ENCODE results near the gene E2F7. TPM values are rescaled to one million over a fixed set of nuclear protein-coding genes. Genes with fewer than 3 reads are reported as not detected.

Gene E2F7
- total and polyA plus RNA-seq, 7 donors: 0.03 to 0.76 (median 0.09) TPM; not detected in 3

DNA sequence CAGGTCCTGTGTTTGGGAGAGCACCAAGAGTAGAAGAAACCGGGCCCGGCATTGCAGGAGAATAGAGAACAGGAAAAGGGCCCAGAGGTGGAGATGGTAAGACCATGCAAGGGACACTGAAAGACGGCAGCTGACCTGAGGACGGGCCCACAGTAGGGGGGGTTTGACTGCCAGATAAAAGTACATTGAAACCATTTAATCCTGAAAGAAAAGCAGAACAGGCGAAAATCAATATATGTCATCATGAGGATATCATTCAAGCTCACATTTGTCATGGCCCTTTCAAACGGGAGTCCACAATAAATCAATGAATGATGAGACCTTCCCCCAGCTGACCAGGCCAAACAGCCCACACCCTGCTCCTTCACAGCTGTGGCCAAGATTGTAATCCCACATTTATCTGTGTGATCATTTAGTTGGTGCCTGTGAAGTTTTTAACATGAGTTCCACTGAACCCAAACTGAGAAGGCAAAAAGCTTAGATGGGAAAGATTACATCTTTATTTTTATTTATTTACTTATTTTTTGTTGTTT is 39.5 kb downstream of the E2F7 start:
- TF ChIP-seq, protein P1, sequence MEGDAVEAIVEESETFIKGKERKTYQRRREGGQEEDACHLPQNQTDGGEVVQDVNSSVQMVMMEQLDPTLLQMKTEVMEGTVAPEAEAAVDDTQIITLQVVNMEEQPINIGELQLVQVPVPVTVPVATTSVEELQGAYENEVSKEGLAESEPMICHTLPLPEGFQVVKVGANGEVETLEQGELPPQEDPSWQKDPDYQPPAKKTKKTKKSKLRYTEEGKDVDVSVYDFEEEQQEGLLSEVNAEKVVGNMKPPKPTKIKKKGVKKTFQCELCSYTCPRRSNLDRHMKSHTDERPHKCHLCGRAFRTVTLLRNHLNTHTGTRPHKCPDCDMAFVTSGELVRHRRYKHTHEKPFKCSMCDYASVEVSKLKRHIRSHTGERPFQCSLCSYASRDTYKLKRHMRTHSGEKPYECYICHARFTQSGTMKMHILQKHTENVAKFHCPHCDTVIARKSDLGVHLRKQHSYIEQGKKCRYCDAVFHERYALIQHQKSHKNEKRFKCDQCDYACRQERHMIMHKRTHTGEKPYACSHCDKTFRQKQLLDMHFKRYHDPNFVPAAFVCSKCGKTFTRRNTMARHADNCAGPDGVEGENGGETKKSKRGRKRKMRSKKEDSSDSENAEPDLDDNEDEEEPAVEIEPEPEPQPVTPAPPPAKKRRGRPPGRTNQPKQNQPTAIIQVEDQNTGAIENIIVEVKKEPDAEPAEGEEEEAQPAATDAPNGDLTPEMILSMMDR (IDR thresholded peaks at IDR 0.05): no peak
- WGBS, 3 donors: 80 to 83% (median 80%) methylated on average over 6 of the region's 6 CpGs
- no peaks in the 10 kb centered on the region for H3K4me1 ChIP-seq
- no peaks in the 10 kb centered on the region for H3K9me3 ChIP-seq
- H3K27me3 ChIP-seq (ENCODE audit: insufficient read depth in 3 of 3, low read length in 2 of 3): no peaks in the 10 kb centered on the region
- ATAC-seq (no peak), DNase-seq (no peak)
- no peak overlapping the region for H3K4me3 ChIP-seq
- H3K27ac ChIP-seq: no peak overlapping the region
- no peaks in the 10 kb centered on the region for H3K36me3 ChIP-seq (ENCODE audit: insufficient read depth in 1 of 2, low read depth in 1 of 2)
- intact Hi-C loops (cut with DNase I): no loop called here

DNA sequence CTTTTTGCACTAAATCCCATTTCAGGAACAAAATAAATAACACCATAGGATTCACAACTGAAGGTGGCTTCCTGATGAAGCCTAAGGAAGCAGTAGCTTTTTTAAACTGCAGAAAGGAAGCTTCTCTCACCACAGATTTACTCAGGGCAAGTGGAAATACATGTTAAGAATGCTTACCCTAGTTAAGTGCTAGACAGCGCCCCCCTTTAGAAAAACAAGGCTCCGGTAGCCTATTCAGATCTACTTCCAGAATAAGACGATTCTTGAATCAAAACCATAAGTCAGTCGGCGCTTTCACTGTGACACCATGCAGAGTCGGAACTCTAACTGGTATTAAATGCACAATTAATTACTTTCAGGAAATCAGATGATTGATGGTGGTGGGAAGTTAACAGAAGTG is 41.9 kb downstream of the E2F7 start:
- Histone ChIP-seq H3K9me3 (no peaks in the 10 kb centered on the region), H3K36me3 (ENCODE audit: insufficient read depth in 1 of 2, low read depth in 1 of 2) (no peaks in the 10 kb centered on the region), H3K4me1 (no peaks in the 10 kb centered on the region), H3K27ac (no peak overlapping the region), H3K4me3 (no peak overlapping the region), H3K27me3 (ENCODE audit: insufficient read depth in 3 of 3, low read length in 2 of 3) (no peaks in the 10 kb centered on the region)
- DNase-seq (no peak), ATAC-seq (no peak)
- WGBS, 3 donors: 87 to 89% (median 88%) methylated on average over 6 of the region's 6 CpGs
- TF ChIP-seq, protein P1 (IDR thresholded peaks at IDR 0.05): no peak
- intact Hi-C loops (cut with DNase I): no loop called here

DNA sequence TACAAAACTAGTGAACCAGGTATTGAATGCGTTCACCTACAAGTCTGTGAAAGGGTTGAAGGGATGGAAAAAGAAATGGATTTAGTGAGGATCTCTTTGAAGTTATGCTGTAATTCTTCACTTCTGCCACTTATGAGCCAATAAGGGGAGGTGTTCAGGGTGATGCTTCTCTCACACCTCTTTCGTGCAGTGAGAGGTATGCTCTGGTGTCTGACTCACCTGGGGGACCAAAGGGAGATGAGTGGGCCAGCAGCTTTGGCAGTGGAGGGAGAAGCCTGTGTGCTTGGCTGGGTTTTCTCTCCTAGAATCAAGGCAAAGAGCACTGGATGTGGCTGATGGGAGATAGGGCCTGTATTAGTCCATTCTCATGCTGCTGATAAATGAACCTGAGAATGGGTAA is 45.4 kb downstream of the E2F7 start:
- DNase-seq (no peak), ATAC-seq (no peak)
- Histone ChIP-seq H3K4me3 (no peak overlapping the region), H3K36me3 (ENCODE audit: insufficient read depth in 1 of 2, low read depth in 1 of 2) (no peaks in the 10 kb centered on the region), H3K9me3 (no peaks in the 10 kb centered on the region), H3K27ac (no peak overlapping the region), H3K27me3 (ENCODE audit: insufficient read depth in 3 of 3, low read length in 2 of 3) (no peaks in the 10 kb centered on the region), H3K4me1 (no peaks in the 10 kb centered on the region)
- intact Hi-C loops (cut with DNase I): no loop called here
- 93 to 98% (median 95%) methylated on average over 2 of the region's 2 CpGs for WGBS, 3 donors
- TF ChIP-seq, protein P1 (IDR thresholded peaks at IDR 0.05): no peak

DNA sequence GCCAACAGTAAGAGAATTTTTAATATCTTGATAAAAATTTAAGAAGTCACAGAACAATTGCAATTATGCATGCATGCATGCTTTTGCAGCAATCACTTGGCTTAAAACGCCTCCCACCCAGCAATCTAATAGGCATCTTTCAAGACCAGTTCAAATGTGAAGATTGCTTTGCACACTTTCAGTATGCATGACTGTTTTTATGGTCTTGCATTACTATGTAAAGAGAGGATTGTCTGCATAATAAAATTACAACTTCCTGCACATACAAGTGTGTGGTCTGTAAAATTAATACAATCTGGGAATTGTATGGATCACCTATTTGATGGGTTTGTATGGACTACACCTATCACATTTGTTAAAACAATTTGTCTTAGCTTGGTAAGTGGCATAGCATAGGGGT is 48.8 kb downstream of the E2F7 start:
- Histone ChIP-seq H3K4me1 (no peaks in the 10 kb centered on the region), H3K4me3 (no peak overlapping the region), H3K9me3 (no peaks in the 10 kb centered on the region), H3K36me3 (ENCODE audit: insufficient read depth in 1 of 2, low read depth in 1 of 2) (no peaks in the 10 kb centered on the region), H3K27me3 (ENCODE audit: insufficient read depth in 3 of 3, low read length in 2 of 3) (no peaks in the 10 kb centered on the region), H3K27ac (no peak overlapping the region)
- DNase-seq (no peak), ATAC-seq (no peak)
- intact Hi-C loops (cut with DNase I): no loop called here
- TF ChIP-seq, protein P1 (IDR thresholded peaks at IDR 0.05): no peak
- WGBS, 3 donors: 40 to 59% (median 54%) methylated on average over 1 of the region's 1 CpG

DNA sequence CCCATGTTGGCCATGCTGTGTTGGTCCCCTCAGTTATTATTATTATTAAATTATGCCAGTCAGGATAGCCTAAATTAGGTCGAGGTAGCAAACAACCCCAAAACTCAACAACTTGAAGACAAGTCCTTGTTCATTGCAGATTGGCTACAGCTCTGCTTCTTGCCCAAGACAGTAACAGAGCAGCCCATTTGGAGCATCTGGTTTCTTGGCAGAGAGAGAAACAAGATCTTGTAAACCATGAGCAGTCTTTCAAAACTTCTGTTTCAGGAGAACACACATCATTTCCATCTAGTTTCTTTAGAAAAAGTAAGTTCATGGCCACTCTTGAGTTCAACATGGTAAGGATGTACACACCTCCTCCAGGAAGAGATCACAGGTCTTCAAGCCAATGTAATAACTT is 52.3 kb downstream of the E2F7 start:
- Histone ChIP-seq H3K36me3 (ENCODE audit: insufficient read depth in 1 of 2, low read depth in 1 of 2) (no peaks in the 10 kb centered on the region), H3K4me3 (no peak overlapping the region), H3K4me1 (peaks cover 4% of the 10 kb centered on the region), H3K9me3 (no peaks in the 10 kb centered on the region), H3K27ac (no peak overlapping the region), H3K27me3 (ENCODE audit: insufficient read depth in 3 of 3, low read length in 2 of 3) (no peaks in the 10 kb centered on the region)
- 50 to 70% (median 69%) methylated on average over 1 of the region's 1 CpG for WGBS, 3 donors
- DNase-seq (no peak), ATAC-seq (no peak)
- TF ChIP-seq, protein P1 (IDR thresholded peaks at IDR 0.05): no peak
- intact Hi-C loops (cut with DNase I): loop anchor here in 1 of 2 donors (5.0 kb wide), 1 partner anchor 391 kb away; no protein-coding TSS in a partner anchor

Data from psoas muscle (tissue), 8 donors.